HepG2 (cell line): Measurements from ENCODE around the gene USB1. TPM values are rescaled to one million over a fixed set of nuclear protein-coding genes. Genes with fewer than 3 reads are reported as not detected.

ENCODE experiments used
- BRF2 ChIP-seq: sonication (generic); formaldehyde crosslinking; IDR thresholded peaks from 2 replicates; pipeline ENCODE4 v1.8.1; 2022; ENCODE audit warnings: mild to moderate bottlenecking, missing genetic modification reagents
- KLF16 ChIP-seq, 2 experiments: sonication (generic) in 1 of 2; formaldehyde crosslinking in 1 of 2; IDR thresholded peaks; 2 replicates each; pipeline versions ENCODE4 v1.6.1 to v1.8.0; 2016 to 2023; ENCODE audit warnings: missing genetic modification reagents in 2 of 2, missing compliant biosample characterization in 1 of 2
- KLF9 ChIP-seq: IDR thresholded peaks from 2 replicates; pipeline ENCODE4 v1.6.1; 2016; ENCODE audit warnings: low read depth
- THAP7 ChIP-seq: sonication (generic); formaldehyde crosslinking; IDR thresholded peaks from 2 replicates; pipeline ENCODE4 v1.8.1; 2023; ENCODE audit warnings: mild to moderate bottlenecking, missing genetic modification reagents
- ZBTB44 ChIP-seq: sonication (generic); formaldehyde crosslinking; IDR thresholded peaks from 2 replicates; pipeline ENCODE4 v1.4.0; 2020; ENCODE audit warnings: missing genetic modification reagents
- ZNF280B ChIP-seq: sonication (generic); formaldehyde crosslinking; IDR thresholded peaks from 2 replicates; pipeline ENCODE4 v1.5.0; 2020; ENCODE audit warnings: missing genetic modification reagents, mild to moderate bottlenecking, borderline replicate concordance
- ZNF687 ChIP-seq: sonication (generic); formaldehyde crosslinking; IDR thresholded peaks from 2 replicates; pipeline ENCODE4 v1.5.1; 2020; ENCODE audit warnings: mild to moderate bottlenecking, missing genetic modification reagents, moderate library complexity
- ZNF776 ChIP-seq: sonication (generic); formaldehyde crosslinking; IDR thresholded peaks from 2 replicates; pipeline ENCODE4 v1.4.0; 2020; ENCODE audit warnings: mild to moderate bottlenecking, missing genetic modification reagents
- ZSCAN25 ChIP-seq: sonication (generic); formaldehyde crosslinking; IDR thresholded peaks from 2 replicates; pipeline ENCODE4 v1.8.0; 2022; ENCODE audit warnings: mild to moderate bottlenecking, missing genetic modification reagents
- polyA plus RNA-seq, 8 experiments: library from polyadenylated mRNA; depleted of rRNA in 3 of 8; stranded (reverse) in 7 of 8; unstranded in 1 of 8; fragments of >200 nt; fragmentation: Illumina TruSeq in 4 of 8; extraction: Trizol in 4 of 8; gene quantifications; 2 replicates each; pipeline versions ENCODE4 v1.2.1 to v1.2.3, GENCODE V29; 2011 to 2016; ENCODE audit warnings: low read depth in 4 of 8, missing spikeins in 1 of 8, mixed read lengths in 1 of 8; ENCODE audit not compliant: insufficient read depth in 1 of 8
- total RNA-seq, 5 experiments: library from RNA; depleted of rRNA; stranded (reverse); fragments of >200 nt; fragmentation: Illumina TruSeq; extraction: Trizol; gene quantifications; 2 replicates each; pipeline ENCODE4 v1.2.3, GENCODE V29; 2016; ENCODE audit warnings: low read depth in 1 of 5

USB1 gene
- total and polyA plus RNA-seq, 2 of the 13 experiments (the other 11 are each of a cell fraction or from before 2014, with no cell fraction given): 16.7 to 65.4 TPM

GRCh38 chr16:58028541-58029070 lies 27.4 kb downstream of the USB1 start (continued):
- TF ChIP-seq ZNF687 (CRISPR knock-in tag) (peak; percentile 25), THAP7 (CRISPR knock-in tag) (no peak), ZSCAN25 (CRISPR knock-in tag) (0 out of 2 replicates have a peak, but pooled peaks have one; percentile 19), ZBTB44 (CRISPR knock-in tag) (no peak), ZNF776 (CRISPR knock-in tag) (0 out of 2 replicates have a peak, but pooled peaks have one; percentile 42), KLF9 (CRISPR knock-in tag) (no peak), ZNF280B (CRISPR knock-in tag) (0 out of 2 replicates have a peak, but pooled peaks have one; percentile 34), KLF16 (CRISPR knock-in tag; IDR thresholded peaks at IDR 0.05) (no peak), BRF2 (CRISPR knock-in tag) (no peak; the same call in 1 of the 2 replicates)
- TF ChIP-seq, all 625 proteins: peak for 6
